H9 (cell line): ENCODE measurements around the gene PRLH. TPM values are rescaled to one million over a fixed set of nuclear protein-coding genes. Genes with fewer than 3 reads are reported as not detected.

ENCODE experiments used
- DNase-seq: peaks from one replicate; pipeline ENCODE4 v3.0.0-alpha.2; 2017
- H2AFZ ChIP-seq: one replicate; pipeline ENCODE4 v1.6.1; 2013; ENCODE audit warnings: mild to moderate bottlenecking, low read length, control low read depth, moderate library complexity
- H2AK5ac ChIP-seq: 2 replicates; pipeline ENCODE4 v1.6.1; 2013; ENCODE audit warnings: low read length, control low read depth, mixed read lengths; ENCODE audit not compliant: insufficient read length
- H2BK120ac ChIP-seq: one replicate; pipeline ENCODE4 v1.6.1; 2013; ENCODE audit warnings: low read depth, mild to moderate bottlenecking, low read length, control low read depth, inconsistent platforms; ENCODE audit not compliant: poor library complexity, severe bottlenecking
- H2BK12ac ChIP-seq: 2 replicates; pipeline ENCODE4 v1.6.1; 2013; ENCODE audit warnings: low read length, control low read depth, mixed read lengths, low read depth; ENCODE audit not compliant: insufficient read length
- H2BK15ac ChIP-seq: 2 replicates; pipeline ENCODE4 v1.6.1; 2013; ENCODE audit warnings: low read depth, low read length, control low read depth
- H2BK20ac ChIP-seq: one replicate; pipeline ENCODE4 v1.6.1; 2013; ENCODE audit warnings: low read depth, mild to moderate bottlenecking, low read length, control low read depth, inconsistent platforms; ENCODE audit not compliant: poor library complexity, severe bottlenecking
- H2BK5ac ChIP-seq: 2 replicates; pipeline ENCODE4 v1.6.1; 2013; ENCODE audit warnings: low read length, control low read depth, mixed read lengths; ENCODE audit not compliant: insufficient read length
- H3K14ac ChIP-seq: 2 replicates; pipeline ENCODE4 v1.6.1; 2013; ENCODE audit warnings: low read length, control low read depth; ENCODE audit not compliant: insufficient read depth
- H3K18ac ChIP-seq: 2 replicates; pipeline ENCODE4 v1.6.1; 2013; ENCODE audit warnings: low read depth, mild to moderate bottlenecking, mixed read lengths, low read length, control low read depth; ENCODE audit not compliant: insufficient read length
- H3K23ac ChIP-seq: 2 replicates; pipeline ENCODE4 v1.6.1; 2013; ENCODE audit warnings: low read length, control low read depth, mixed read lengths, low read depth; ENCODE audit not compliant: insufficient read length
- H3K23me2 ChIP-seq: 2 replicates; pipeline ENCODE4 v1.6.1; 2013; ENCODE audit warnings: low read depth, mild to moderate bottlenecking, mixed read lengths, low read length, control low read depth; ENCODE audit not compliant: insufficient read length, poor library complexity, severe bottlenecking
- H3K27ac ChIP-seq: 2 replicates; pipeline ENCODE4 v1.5.1; 2013; ENCODE audit warnings: low read length, control low read depth, mixed read lengths, low read depth; ENCODE audit not compliant: insufficient read length
- H3K27me3 ChIP-seq: 2 replicates; pipeline ENCODE4 v1.6.1; 2013; ENCODE audit warnings: low read length, control low read depth, inconsistent platforms; ENCODE audit not compliant: insufficient read depth
- H3K4ac ChIP-seq: 2 replicates; pipeline ENCODE4 v1.6.1; 2013; ENCODE audit warnings: low read depth, mild to moderate bottlenecking, control low read depth, inconsistent platforms, low read length, moderate library complexity
- H3K4me1 ChIP-seq: 2 replicates; pipeline ENCODE4 v1.6.1; 2013; ENCODE audit warnings: low read length, control low read depth, inconsistent platforms; ENCODE audit not compliant: insufficient read depth
- H3K4me2 ChIP-seq: 2 replicates; pipeline ENCODE4 v1.6.1; 2013; ENCODE audit warnings: low read length, control low read depth, mixed read lengths; ENCODE audit not compliant: insufficient read length, insufficient read depth
- H3K56ac ChIP-seq: 2 replicates; pipeline ENCODE4 v1.6.1; 2013; ENCODE audit warnings: low read depth, mild to moderate bottlenecking, mixed read lengths, low read length, control low read depth; ENCODE audit not compliant: insufficient read length
- H3K79me1 ChIP-seq: 2 replicates; pipeline ENCODE4 v1.6.1; 2013; ENCODE audit warnings: low read depth, mild to moderate bottlenecking, moderate library complexity, low read length, control low read depth, inconsistent platforms; ENCODE audit not compliant: insufficient read depth, poor library complexity, severe bottlenecking
- H3K79me2 ChIP-seq: 2 replicates; pipeline ENCODE4 v1.6.1; 2013; ENCODE audit warnings: low read length, control low read depth, inconsistent platforms; ENCODE audit not compliant: insufficient read depth
- H3K9ac ChIP-seq: 2 replicates; pipeline ENCODE4 v1.6.1; 2013; ENCODE audit warnings: low read length, control low read depth, mixed read lengths; ENCODE audit not compliant: insufficient read length; ENCODE audit errors: extremely low read depth
- H3K9me3 ChIP-seq: one replicate; pipeline ENCODE4 v1.6.1; 2013; ENCODE audit warnings: low read depth, low read length, inconsistent platforms; ENCODE audit not compliant: control insufficient read depth
- H3T11ph ChIP-seq: one replicate; pipeline ENCODE4 v1.6.1; 2013; ENCODE audit warnings: mild to moderate bottlenecking, low read length, control low read depth, inconsistent platforms
- H4K20me1 ChIP-seq: one replicate; pipeline ENCODE4 v1.6.1; 2013; ENCODE audit not compliant: control insufficient read depth, insufficient read length, insufficient read depth
- H4K5ac ChIP-seq: 2 replicates; pipeline ENCODE4 v1.6.1; 2013; ENCODE audit warnings: low read depth, mild to moderate bottlenecking, mixed read lengths, low read length, control low read depth; ENCODE audit not compliant: insufficient read length
- H4K8ac ChIP-seq: replicated peaks from 2 replicates; pipeline ENCODE4 v1.6.1; 2013; ENCODE audit warnings: low read length, control low read depth, mixed read lengths, low read depth; ENCODE audit not compliant: insufficient read length
- H4K91ac ChIP-seq: 2 replicates; pipeline ENCODE4 v1.6.1; 2013; ENCODE audit warnings: low read depth, mild to moderate bottlenecking, moderate library complexity, mixed read lengths, low read length, control low read depth; ENCODE audit not compliant: insufficient read length
- H3K27ac Mint-ChIP-seq, 3 experiments: 2 replicates in 2 of 3; 3 replicates in 1 of 3; pipeline ENCODE4 v1.8.0; 2020 to 2021; ENCODE audit warnings: mixed read lengths in 3 of 3, mild to moderate bottlenecking in 1 of 3, moderate library complexity in 1 of 3
- H3K27me3 Mint-ChIP-seq: 2 replicates; pipeline ENCODE4 v1.8.0; 2021; ENCODE audit warnings: low read depth, mild to moderate bottlenecking, moderate library complexity, mixed read lengths
- H3K36me3 Mint-ChIP-seq, 3 experiments: 2 replicates in 2 of 3; 3 replicates in 1 of 3; pipeline ENCODE4 v1.8.0; 2020 to 2021; ENCODE audit warnings: low read depth in 3 of 3, mixed read lengths in 3 of 3; ENCODE audit not compliant: insufficient read depth in 1 of 3
- H3K4me1 Mint-ChIP-seq, 2 experiments: 2 replicates each; pipeline ENCODE4 v1.8.0; 2020; ENCODE audit warnings: mixed read lengths in 2 of 2
- H3K4me3 Mint-ChIP-seq, 2 experiments: 2 replicates in 1 of 2; 3 replicates in 1 of 2; pipeline ENCODE4 v1.8.0; 2020 to 2021; ENCODE audit warnings: mild to moderate bottlenecking in 2 of 2, mixed read lengths in 2 of 2, moderate library complexity in 1 of 2
- H3K9me3 Mint-ChIP-seq, 2 experiments: 2 replicates in 1 of 2; 3 replicates in 1 of 2; pipeline ENCODE4 v1.8.0; 2020; ENCODE audit warnings: mild to moderate bottlenecking in 2 of 2, mixed read lengths in 2 of 2, moderate library complexity in 1 of 2
- WGBS: extraction: QIAGEN DNeasy Blood & Tissue Kit; methylation state at CpG from one replicate; pipeline ENCODE4 v1.1.7; 2013; ENCODE audit warnings: missing lambda C conversion rate, low lambda C conversion rate, mixed read lengths; ENCODE audit not compliant: insufficient read length; ENCODE audit errors: extremely low coverage; 5-methylcytosine and 5-hydroxymethylcytosine counted together
- total RNA-seq: library from RNA; stranded (reverse); gene quantifications from 2 replicates; pipeline ENCODE4 v1.2.1, GENCODE V29; 2021
- TF ChIP-seq, protein P1 (sequence below): fragments of 200-600 bp; sonication (generic); conservative IDR thresholded peaks from 3 replicates; pipeline ENCODE4 v1.8.0; 2021; ENCODE audit warnings: antibody characterized with exemption, mild to moderate bottlenecking

PRLH gene
- total RNA-seq, 1 experiment from 2014 or later: not detected

DNA sequence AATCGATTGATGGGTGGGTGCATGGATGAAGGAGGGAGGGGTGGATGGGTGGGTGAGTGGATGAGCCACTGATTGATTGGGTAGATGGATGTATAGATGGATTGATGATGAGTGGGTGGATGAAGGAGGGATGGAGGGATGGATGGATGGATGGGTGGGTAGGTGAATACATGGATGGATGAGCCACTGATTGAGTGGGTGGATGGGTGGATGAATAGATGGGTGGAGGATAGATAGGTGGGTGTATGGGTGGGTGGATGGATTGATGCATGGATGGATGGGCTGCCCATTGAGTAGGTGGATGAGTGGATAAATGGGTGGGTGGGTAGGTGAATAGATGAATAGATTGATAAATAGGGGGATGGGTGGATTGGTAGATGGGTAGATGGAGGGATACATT is 48.4 kb upstream of the PRLH start:
- H4K20me1 ChIP-seq: no peaks in the 10 kb centered on the region
- H3K27me3 ChIP-seq: no peaks in the 10 kb centered on the region
- H3K9ac ChIP-seq: no peak overlapping the region
- H3K79me2 ChIP-seq: no peaks in the 10 kb centered on the region
- Mint-ChIP-seq H3K4me1 (peaks cover 3% of the 10 kb centered on the region in 2 experiments; a peak in 2 of 4 replicates), H3K4me3 (no peak overlapping the region), H3K27me3 (peaks cover 4% of the 10 kb centered on the region; the same call in 1 of the 2 replicates), H3K27ac (no peak overlapping the region), H3K9me3 (peaks cover 0 to 3% of the 10 kb centered on the region in 2 experiments; a peak in 2 of 5 replicates), H3K36me3 (no peaks in the 10 kb centered on the region)
- H3K4me1 ChIP-seq: no peaks in the 10 kb centered on the region
- no peak for DNase-seq
- H2BK12ac ChIP-seq: no peak overlapping the region
- H3K9me3 ChIP-seq: no peaks in the 10 kb centered on the region
- H2BK120ac ChIP-seq: no peak overlapping the region
- WGBS: no CpG with 5 or more reads among the region's 1 CpG
- H3K4ac ChIP-seq: no peak overlapping the region
- no peak overlapping the region for H3K23ac ChIP-seq
- no peak overlapping the region for H4K8ac ChIP-seq
- no peak overlapping the region for H3K18ac ChIP-seq
- no peak overlapping the region for H2AK5ac ChIP-seq
- no peak overlapping the region for H2AFZ ChIP-seq
- H3K14ac ChIP-seq: no peak overlapping the region
- H2BK15ac ChIP-seq: no peak overlapping the region
- H4K91ac ChIP-seq: no peak overlapping the region
- no peak overlapping the region for H2BK5ac ChIP-seq
- TF ChIP-seq, protein P1, sequence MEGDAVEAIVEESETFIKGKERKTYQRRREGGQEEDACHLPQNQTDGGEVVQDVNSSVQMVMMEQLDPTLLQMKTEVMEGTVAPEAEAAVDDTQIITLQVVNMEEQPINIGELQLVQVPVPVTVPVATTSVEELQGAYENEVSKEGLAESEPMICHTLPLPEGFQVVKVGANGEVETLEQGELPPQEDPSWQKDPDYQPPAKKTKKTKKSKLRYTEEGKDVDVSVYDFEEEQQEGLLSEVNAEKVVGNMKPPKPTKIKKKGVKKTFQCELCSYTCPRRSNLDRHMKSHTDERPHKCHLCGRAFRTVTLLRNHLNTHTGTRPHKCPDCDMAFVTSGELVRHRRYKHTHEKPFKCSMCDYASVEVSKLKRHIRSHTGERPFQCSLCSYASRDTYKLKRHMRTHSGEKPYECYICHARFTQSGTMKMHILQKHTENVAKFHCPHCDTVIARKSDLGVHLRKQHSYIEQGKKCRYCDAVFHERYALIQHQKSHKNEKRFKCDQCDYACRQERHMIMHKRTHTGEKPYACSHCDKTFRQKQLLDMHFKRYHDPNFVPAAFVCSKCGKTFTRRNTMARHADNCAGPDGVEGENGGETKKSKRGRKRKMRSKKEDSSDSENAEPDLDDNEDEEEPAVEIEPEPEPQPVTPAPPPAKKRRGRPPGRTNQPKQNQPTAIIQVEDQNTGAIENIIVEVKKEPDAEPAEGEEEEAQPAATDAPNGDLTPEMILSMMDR: no peak
- no peak overlapping the region for H4K5ac ChIP-seq
- H3T11ph ChIP-seq: no peak overlapping the region
- H3K23me2 ChIP-seq: no peaks in the 10 kb centered on the region
- H3K79me1 ChIP-seq: no peaks in the 10 kb centered on the region
- no peak overlapping the region for H3K56ac ChIP-seq
- H3K27ac ChIP-seq: no peak overlapping the region
- no peak overlapping the region for H3K4me2 ChIP-seq
- no peak overlapping the region for H2BK20ac ChIP-seq
